GM23338 (cell line): ENCODE measurements around the gene FAM131B. TPM values are rescaled to one million over a fixed set of nuclear protein-coding genes. Genes with fewer than 3 reads are reported as not detected.

ENCODE experiments used
- ATAC-seq: fragments of 200-7000 bp; cut with Tn5 transposase; 3 replicates; pipeline ENCODE4 v1.9.1; 2020
- DNase-seq: peaks from one replicate; pipeline ENCODE4 v3.0.0-alpha.2; 2015; ENCODE audit warnings: low spot score
- H2AFZ ChIP-seq: fragments of 200-600 bp; sonication (generic); 2 replicates; pipeline ENCODE4 v1.8.0; 2016; ENCODE audit warnings: antibody characterized with exemption, mild to moderate bottlenecking, moderate library complexity
- H3F3A ChIP-seq: fragments of 200-600 bp; sonication (generic); replicated peaks from 2 replicates; pipeline ENCODE4 v1.8.0; 2017; ENCODE audit warnings: antibody characterized with exemption, mixed run types, low read depth
- H3K27ac ChIP-seq: fragments of 200-600 bp; sonication (generic); 2 replicates; pipeline ENCODE4 v1.6.1; 2016; ENCODE audit warnings: low read depth
- H3K27me3 ChIP-seq: fragments of 200-600 bp; sonication (generic); 2 replicates; pipeline ENCODE4 v1.8.0; 2016; ENCODE audit warnings: mild to moderate bottlenecking, mixed run types, moderate library complexity; ENCODE audit not compliant: insufficient read depth
- H3K36me3 ChIP-seq: fragments of 200-600 bp; sonication (generic); 2 replicates; pipeline ENCODE4 v1.8.0; 2016; ENCODE audit warnings: mild to moderate bottlenecking; ENCODE audit not compliant: insufficient read depth
- H3K4me1 ChIP-seq: fragments of 200-600 bp; sonication (generic); 2 replicates; pipeline ENCODE4 v1.8.0; 2016; ENCODE audit warnings: mild to moderate bottlenecking, moderate library complexity; ENCODE audit not compliant: insufficient read depth
- H3K4me2 ChIP-seq: fragments of 200-600 bp; sonication (generic); 2 replicates; pipeline ENCODE4 v1.7.1; 2017; ENCODE audit warnings: mixed run types
- H3K4me3 ChIP-seq: fragments of 200-600 bp; sonication (generic); 2 replicates; pipeline ENCODE4 v1.6.1; 2016; ENCODE audit warnings: mixed run types
- H3K79me2 ChIP-seq: fragments of 200-600 bp; sonication (generic); replicated peaks from 2 replicates; pipeline ENCODE4 v1.8.0; 2017; ENCODE audit warnings: mild to moderate bottlenecking; ENCODE audit not compliant: insufficient read depth
- H3K9me2 ChIP-seq: fragments of 200-600 bp; sonication (generic); 2 replicates; pipeline ENCODE4 v1.8.0; 2017; ENCODE audit not compliant: insufficient read depth
- H4K20me1 ChIP-seq: fragments of 200-600 bp; sonication (generic); replicated peaks from 2 replicates; pipeline ENCODE4 v1.8.0; 2017; ENCODE audit warnings: mild to moderate bottlenecking; ENCODE audit not compliant: insufficient read depth
- H3K27ac Mint-ChIP-seq: 2 replicates; pipeline ENCODE4 v1.8.0; 2020; ENCODE audit warnings: inconsistent platforms, mild to moderate bottlenecking, moderate library complexity, mixed read lengths
- H3K27me3 Mint-ChIP-seq: 3 replicates; pipeline ENCODE4 v1.8.0; 2022; ENCODE audit warnings: low read depth, mild to moderate bottlenecking, moderate library complexity, mixed read lengths, inconsistent platforms; ENCODE audit not compliant: insufficient read depth, poor library complexity
- H3K36me3 Mint-ChIP-seq: 3 replicates; pipeline ENCODE4 v1.8.0; 2021; ENCODE audit warnings: low read depth, mild to moderate bottlenecking, inconsistent platforms, moderate library complexity, mixed read lengths
- H3K4me1 Mint-ChIP-seq: 3 replicates; pipeline ENCODE4 v1.8.0; 2020; ENCODE audit warnings: mild to moderate bottlenecking, inconsistent platforms, mixed read lengths
- H3K4me3 Mint-ChIP-seq: 3 replicates; pipeline ENCODE4 v1.8.0; 2021; ENCODE audit warnings: moderate library complexity, mild to moderate bottlenecking, inconsistent platforms, mixed read lengths
- H3K9me3 Mint-ChIP-seq: 3 replicates; pipeline ENCODE4 v1.8.0; 2020; ENCODE audit warnings: moderate library complexity, mild to moderate bottlenecking, inconsistent platforms, mixed read lengths
- CREB1 ChIP-seq: fragments of 250-450 bp; sonication (Bioruptor Pico); IDR thresholded peaks from 2 replicates; pipeline ENCODE4 v1.5.0; 2020; ENCODE audit warnings: low read depth, mild to moderate bottlenecking, moderate library complexity
- CTCF ChIP-seq, 2 experiments: fragments of 200-600 bp in 1 of 2; sonication (generic) in 1 of 2; conservative IDR thresholded peaks; 2 replicates each; pipeline versions ENCODE4 v1.5.1 to v1.6.1; 2016 to 2017; ENCODE audit warnings: antibody characterized with exemption in 2 of 2, low read depth in 2 of 2, mild to moderate bottlenecking in 2 of 2, moderate library complexity in 1 of 2
- ETS1 ChIP-seq: IDR thresholded peaks from 2 replicates; pipeline ENCODE4 v1.6.1; 2016; ENCODE audit warnings: antibody characterized with exemption
- EZH2 ChIP-seq: fragments of 200-600 bp; sonication (generic); IDR thresholded peaks from one replicate; pipeline ENCODE4 v1.8.0; 2017; ENCODE audit warnings: antibody characterized with exemption, mild to moderate bottlenecking, low read depth; ENCODE audit not compliant: unreplicated experiment
- EZH2phosphoT487 ChIP-seq: fragments of 200-600 bp; sonication (generic); IDR thresholded peaks from one replicate; pipeline ENCODE4 v1.8.1; 2018; ENCODE audit warnings: antibody characterized with exemption; ENCODE audit not compliant: unreplicated experiment
- JUNB ChIP-seq: IDR thresholded peaks from one replicate; pipeline ENCODE4 v1.6.1; 2016; ENCODE audit warnings: antibody characterized with exemption; ENCODE audit not compliant: unreplicated experiment
- NANOG ChIP-seq: IDR thresholded peaks from 2 replicates; pipeline ENCODE4 v1.6.1; 2016; ENCODE audit warnings: antibody characterized with exemption, borderline replicate concordance
- POLR2AphosphoS5 ChIP-seq: IDR thresholded peaks from 2 replicates; pipeline ENCODE4 v1.6.1; 2016; ENCODE audit warnings: antibody characterized with exemption, low read depth
- REST ChIP-seq: IDR thresholded peaks from one replicate; pipeline ENCODE4 v1.6.1; 2018; ENCODE audit warnings: antibody characterized with exemption; ENCODE audit not compliant: unreplicated experiment
- STAT1 ChIP-seq: IDR thresholded peaks from one replicate; pipeline ENCODE4 v1.6.1; 2016; ENCODE audit warnings: antibody characterized with exemption; ENCODE audit not compliant: unreplicated experiment
- ZNF114 ChIP-seq: fragments of 250-450 bp; sonication (Bioruptor Pico); IDR thresholded peaks from 2 replicates; pipeline ENCODE4 v1.5.0; 2020; ENCODE audit warnings: mild to moderate bottlenecking, moderate library complexity
- ZNF331 ChIP-seq: fragments of 250-450 bp; sonication (Bioruptor Pico); IDR thresholded peaks from 2 replicates; pipeline ENCODE4 v1.5.0; 2020; ENCODE audit warnings: low read depth, mild to moderate bottlenecking, moderate library complexity
- polyA plus RNA-seq: library from polyadenylated mRNA; unstranded; fragments of >200 nt; fragmentation: Nextera tagmentation; extraction: Ambion mirVana; gene quantifications from 2 replicates; pipeline ENCODE4 v1.2.1, GENCODE V29; 2016
- total RNA-seq: library from RNA; depleted of rRNA; stranded (reverse); fragments of >200 nt; shearing (Covaris generic); gene quantifications from 2 replicates; pipeline ENCODE4 v1.2.3, GENCODE V29; 2014
- TF ChIP-seq, protein P1 (sequence below): fragments of 250-450 bp; sonication (Bioruptor Pico); IDR thresholded peaks from 2 replicates; pipeline ENCODE4 v1.5.0; 2020; ENCODE audit warnings: mild to moderate bottlenecking, moderate library complexity

The FAM131B gene
- total and polyA plus RNA-seq, 2 experiments from 2014 or later = 4.7 to 30.2 TPM

DNA sequence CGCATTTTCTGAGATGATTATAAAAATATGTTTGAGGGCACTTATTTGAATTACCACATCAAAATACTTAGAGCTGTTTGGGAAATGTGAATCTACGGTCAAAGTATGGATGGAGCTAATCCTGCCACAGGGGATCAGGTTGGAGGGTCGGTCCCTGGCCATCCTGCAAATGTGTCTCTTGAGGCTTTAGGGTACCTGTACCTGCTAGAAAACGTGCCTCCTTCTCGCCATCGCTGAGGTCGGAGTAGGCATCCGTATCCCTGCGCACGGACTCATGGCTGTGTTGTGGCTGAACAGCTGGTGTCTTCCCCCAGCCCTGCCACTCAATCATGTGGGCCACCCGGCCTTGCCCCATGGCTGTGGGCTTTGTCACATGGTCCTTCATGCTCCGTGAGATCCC, 3.9 kb downstream of the FAM131B start:
- Histone ChIP-seq H3K79me2 (no peaks in the 10 kb centered on the region), H3K27me3 (peaks cover 8% of the 10 kb centered on the region), H3K9me2 (no peaks in the 10 kb centered on the region; the same call in 1 of the 2 replicates), H3F3A (no peaks in the 10 kb centered on the region), H3K4me1 (peaks cover 13% of the 10 kb centered on the region), H3K27ac (no peak overlapping the region), H4K20me1 (no peaks in the 10 kb centered on the region), H3K36me3 (peaks cover 11% of the 10 kb centered on the region), H3K4me2 (no peak overlapping the region), H2AFZ (no peak overlapping the region), H3K4me3 (no peak overlapping the region)
- ATAC-seq = no peak
- TF ChIP-seq, protein P1, sequence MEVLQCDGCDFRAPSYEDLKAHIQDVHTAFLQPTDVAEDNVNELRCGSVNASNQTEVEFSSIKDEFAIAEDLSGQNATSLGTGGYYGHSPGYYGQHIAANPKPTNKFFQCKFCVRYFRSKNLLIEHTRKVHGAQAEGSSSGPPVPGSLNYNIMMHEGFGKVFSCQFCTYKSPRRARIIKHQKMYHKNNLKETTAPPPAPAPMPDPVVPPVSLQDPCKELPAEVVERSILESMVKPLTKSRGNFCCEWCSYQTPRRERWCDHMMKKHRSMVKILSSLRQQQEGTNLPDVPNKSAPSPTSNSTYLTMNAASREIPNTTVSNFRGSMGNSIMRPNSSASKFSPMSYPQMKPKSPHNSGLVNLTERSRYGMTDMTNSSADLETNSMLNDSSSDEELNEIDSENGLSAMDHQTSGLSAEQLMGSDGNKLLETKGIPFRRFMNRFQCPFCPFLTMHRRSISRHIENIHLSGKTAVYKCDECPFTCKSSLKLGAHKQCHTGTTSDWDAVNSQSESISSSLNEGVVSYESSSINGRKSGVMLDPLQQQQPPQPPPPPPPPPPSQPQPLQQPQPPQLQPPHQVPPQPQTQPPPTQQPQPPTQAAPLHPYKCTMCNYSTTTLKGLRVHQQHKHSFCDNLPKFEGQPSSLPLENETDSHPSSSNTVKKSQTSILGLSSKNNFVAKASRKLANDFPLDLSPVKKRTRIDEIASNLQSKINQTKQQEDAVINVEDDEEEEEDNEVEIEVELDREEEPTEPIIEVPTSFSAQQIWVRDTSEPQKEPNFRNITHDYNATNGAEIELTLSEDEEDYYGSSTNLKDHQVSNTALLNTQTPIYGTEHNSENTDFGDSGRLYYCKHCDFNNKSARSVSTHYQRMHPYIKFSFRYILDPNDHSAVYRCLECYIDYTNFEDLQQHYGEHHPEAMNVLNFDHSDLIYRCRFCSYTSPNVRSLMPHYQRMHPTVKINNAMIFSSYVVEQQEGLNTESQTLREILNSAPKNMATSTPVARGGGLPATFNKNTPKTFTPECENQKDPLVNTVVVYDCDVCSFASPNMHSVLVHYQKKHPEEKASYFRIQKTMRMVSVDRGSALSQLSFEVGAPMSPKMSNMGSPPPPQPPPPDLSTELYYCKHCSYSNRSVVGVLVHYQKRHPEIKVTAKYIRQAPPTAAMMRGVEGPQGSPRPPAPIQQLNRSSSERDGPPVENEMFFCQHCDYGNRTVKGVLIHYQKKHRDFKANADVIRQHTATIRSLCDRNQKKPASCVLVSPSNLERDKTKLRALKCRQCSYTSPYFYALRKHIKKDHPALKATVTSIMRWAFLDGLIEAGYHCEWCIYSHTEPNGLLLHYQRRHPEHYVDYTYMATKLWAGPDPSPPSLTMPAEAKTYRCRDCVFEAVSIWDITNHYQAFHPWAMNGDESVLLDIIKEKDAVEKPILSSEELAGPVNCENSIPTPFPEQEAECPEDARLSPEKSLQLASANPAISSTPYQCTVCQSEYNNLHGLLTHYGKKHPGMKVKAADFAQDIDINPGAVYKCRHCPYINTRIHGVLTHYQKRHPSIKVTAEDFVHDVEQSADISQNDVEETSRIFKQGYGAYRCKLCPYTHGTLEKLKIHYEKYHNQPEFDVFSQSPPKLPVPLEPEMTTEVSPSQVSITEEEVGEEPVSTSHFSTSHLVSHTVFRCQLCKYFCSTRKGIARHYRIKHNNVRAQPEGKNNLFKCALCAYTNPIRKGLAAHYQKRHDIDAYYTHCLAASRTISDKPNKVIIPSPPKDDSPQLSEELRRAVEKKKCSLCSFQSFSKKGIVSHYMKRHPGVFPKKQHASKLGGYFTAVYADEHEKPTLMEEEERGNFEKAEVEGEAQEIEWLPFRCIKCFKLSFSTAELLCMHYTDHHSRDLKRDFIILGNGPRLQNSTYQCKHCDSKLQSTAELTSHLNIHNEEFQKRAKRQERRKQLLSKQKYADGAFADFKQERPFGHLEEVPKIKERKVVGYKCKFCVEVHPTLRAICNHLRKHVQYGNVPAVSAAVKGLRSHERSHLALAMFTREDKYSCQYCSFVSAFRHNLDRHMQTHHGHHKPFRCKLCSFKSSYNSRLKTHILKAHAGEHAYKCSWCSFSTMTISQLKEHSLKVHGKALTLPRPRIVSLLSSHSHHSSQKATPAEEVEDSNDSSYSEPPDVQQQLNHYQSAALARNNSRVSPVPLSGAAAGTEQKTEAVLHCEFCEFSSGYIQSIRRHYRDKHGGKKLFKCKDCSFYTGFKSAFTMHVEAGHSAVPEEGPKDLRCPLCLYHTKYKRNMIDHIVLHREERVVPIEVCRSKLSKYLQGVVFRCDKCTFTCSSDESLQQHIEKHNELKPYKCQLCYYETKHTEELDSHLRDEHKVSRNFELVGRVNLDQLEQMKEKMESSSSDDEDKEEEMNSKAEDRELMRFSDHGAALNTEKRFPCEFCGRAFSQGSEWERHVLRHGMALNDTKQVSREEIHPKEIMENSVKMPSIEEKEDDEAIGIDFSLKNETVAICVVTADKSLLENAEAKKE (CRISPR knock-in tag) = no peak
- TF ChIP-seq CTCF (conservative IDR thresholded peaks at IDR 0.05; ENCODE audit: low read depth in 2 of 2) (no peak), JUNB (no peak), NANOG (no peak), CREB1 (no peak), ZNF331 (CRISPR knock-in tag) (no peak), EZH2 (no peak), STAT1 (no peak), POLR2AphosphoS5 (no peak), ZNF114 (CRISPR knock-in tag) (no peak), ETS1 (no peak), REST (no peak), EZH2phosphoT487 (no peak)
- H3K27me3 Mint-ChIP-seq = peaks cover 23% of the 10 kb centered on the region
- H3K4me3 Mint-ChIP-seq = no peak overlapping the region
- peaks cover 26% of the 10 kb centered on the region for H3K4me1 Mint-ChIP-seq
- no peaks in the 10 kb centered on the region; the same call in 1 of the 3 replicates for H3K9me3 Mint-ChIP-seq
- no peak overlapping the region for H3K27ac Mint-ChIP-seq
- H3K36me3 Mint-ChIP-seq = peaks cover 56% of the 10 kb centered on the region
- no peak for DNase-seq
